Activated CD4-positive, alpha-beta T cell treated with anti-CD3 and anti-CD28 coated beads, Interleukin-2, Interleukin-6, amounts not matched to agents 100 ng/mL and 50 ng/mL, durations not matched to agents 16 hours and 8 hours (primary cell): ENCODE results near the gene GPC3.
"Not testable (repeated sequence)": the region's sequence is repeated elsewhere in the genome, so short reads cannot be mapped to it uniquely, and the experiment has no call there.

ENCODE experiments used
- DNase-seq: peaks from one replicate; pipeline ENCODE4 v3.0.0-alpha.2; 2020

The GPC3 gene

DNA sequence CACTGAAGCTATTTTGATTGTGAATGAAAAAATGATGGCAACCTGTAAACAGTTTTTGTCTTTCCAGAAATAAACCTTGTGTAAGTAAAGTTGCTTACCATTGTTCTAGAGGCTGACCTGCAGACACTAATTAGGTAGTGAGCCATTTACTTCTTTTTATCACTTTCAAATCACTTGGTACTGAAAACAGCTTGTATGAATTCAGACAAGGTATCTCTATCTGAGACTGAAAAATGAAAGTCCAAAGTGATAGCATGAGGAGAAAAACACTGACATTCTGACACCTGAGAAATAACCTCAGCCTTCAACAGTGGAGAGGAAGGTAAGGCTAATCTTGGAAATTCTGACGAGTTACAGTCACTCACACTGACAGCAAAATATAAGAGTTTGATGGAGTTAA, 238.8 kb downstream of the GPC3 start:
- DNase-seq = no peak

DNA sequence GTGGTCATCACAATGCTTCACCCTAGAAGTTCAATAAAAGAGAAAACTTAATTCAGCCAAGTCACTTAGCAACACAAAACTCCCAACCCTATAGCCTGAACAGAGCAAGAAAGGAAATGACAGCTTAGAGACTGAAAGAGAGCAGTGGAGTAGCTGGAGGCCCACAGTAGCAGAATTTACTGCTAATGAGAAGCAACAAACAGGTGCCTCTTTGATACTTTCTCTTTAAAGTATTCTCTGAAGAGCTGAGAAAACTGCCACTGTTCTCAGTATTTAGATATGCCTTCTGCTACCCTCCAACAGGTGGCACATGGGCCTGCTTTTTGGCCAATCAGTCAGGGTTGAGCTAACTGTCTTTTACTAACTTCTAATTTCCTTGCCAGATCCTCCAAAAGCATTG, 240.0 kb downstream of the GPC3 start:
- no peak for DNase-seq

DNA sequence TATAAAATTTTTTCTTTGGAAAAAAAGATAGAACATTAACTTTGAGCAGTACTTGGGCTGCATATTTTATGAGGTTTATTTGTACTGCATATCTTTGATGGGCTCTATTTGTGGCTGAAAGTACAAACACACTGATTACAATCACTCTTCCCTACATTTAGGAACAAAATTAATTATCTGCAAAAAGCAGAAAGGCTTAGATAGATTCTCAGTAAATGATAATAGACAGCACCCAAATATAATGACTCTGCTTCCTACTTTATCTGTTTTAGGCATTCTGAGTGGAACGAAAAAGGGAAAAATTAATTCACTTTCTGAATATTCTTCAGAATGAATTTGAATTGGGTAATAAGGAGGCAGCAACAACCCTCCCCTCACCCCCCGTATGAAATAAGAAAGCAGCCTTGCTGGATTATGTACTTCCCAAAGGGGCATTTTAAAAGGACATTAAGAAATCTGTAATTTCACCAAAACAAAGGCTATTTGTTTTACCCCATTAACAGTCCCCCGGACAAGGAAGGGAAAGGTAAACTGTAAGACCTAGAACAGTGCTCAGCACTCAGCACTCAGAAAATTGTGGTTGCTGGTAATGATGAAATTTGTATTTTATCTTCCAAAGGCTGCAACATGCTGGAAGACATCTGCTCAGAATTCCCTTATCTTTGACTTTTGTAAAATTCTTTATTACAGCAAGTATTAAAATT, 242.6 kb downstream of the GPC3 start:
- DNase-seq = no peak

- no peak for DNase-seq
These were observed 244.1 kb downstream of the GPC3 start for GRCh38 chrX:133741303-133741702.

DNA sequence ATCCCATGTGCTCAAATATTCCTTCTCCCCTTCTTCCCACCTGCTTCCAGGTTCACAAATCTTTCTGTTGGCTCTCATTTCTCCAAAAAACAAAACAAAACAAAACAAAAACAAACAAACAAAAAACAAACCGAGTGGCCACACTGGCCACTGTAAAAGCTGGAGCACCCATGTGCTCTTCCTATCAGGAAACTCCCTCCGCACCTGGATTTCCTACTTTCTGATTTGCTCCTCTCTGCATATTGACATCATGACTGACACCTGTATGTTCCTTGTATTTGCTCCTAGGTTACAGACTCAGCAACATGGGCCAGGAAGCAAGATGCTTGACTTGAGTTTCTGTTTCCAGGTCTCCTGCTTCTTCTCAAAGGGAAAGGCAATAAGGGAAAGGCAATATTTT, 258.8 kb downstream of the GPC3 start:
- DNase-seq = no peak

DNA sequence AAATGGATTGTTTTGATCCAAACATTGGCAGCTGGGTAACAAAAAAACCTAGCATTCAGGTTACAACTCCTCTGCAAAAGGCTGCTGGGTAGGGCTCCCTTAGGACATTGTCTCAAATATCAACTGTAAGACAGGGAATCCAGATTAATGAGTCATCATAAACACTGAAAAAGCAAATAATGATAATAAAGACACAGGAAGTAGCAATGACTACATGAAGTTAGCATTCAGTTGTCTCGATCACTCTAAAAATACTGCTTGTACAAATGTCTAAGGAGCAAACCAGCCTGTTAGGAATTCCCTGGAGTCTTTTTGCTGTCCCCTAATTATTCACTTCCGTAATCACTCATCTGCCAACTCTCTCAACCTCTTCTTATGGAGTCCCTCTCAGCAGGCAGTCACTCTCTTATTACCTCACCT, 259.2 kb downstream of the GPC3 start:
- DNase-seq = no peak

DNA sequence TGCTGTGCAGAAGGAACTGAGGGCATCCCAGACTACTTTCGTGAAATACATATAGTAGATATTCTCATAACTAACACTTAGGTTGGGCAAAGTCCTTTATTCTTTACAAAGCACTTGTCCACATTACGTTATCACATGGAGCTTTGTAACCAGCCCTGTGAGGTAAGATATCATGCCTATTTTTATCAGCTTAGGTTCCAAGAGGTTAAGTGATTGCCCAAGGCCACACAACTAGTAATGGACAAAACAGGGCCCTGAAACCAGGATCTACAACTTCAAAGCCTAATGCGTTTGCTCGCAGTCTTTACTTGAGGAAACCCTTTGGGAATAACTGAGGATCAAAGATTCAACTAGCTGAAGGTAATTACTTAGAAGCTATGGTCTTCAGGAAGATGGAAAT, 261.5 kb downstream of the GPC3 start:
- no peak for DNase-seq

DNA sequence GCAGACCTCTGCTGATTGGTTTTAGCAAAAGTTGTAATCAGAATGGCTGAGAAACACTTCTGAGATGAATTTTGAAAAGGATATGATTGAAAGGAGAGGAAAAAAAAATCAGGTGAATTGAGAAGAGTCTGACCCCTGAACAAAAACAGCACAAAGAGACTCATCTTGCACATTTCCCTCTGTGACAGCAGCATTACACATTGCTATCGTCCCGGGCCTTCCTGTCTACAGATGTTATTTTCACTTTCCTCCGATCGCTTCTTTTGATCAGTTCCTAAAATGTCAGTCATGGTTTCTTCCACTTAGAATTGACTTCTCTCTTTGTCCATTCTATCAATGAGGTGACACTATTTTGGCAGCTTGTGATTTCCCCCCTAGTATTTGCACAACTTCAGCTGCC, 262.6 kb downstream of the GPC3 start:
- no peak for DNase-seq

DNA sequence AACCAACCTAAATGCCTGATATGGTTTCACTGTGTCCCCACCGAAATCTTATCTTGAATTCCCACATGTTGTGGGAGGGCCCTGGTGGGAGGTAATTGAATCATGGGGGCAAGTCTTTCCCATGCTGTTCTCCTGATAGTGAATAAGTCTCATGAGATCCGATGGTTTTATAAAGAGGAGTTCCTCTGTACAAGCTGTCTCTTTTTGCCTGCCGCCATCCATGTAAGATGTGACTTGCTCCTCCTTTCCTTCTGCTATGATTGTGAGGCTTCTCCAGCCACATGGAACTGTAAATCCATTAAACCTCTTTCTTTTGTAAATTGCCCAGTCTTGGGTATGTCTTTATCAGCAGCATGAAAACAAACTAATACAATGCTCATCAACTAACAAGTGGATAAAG, 265.1 kb downstream of the GPC3 start:
- not testable (repeated sequence) for DNase-seq

GRCh38 chrX:133715715-133716114, 269.7 kb downstream of the GPC3 start:
- DNase-seq = no peak

DNA sequence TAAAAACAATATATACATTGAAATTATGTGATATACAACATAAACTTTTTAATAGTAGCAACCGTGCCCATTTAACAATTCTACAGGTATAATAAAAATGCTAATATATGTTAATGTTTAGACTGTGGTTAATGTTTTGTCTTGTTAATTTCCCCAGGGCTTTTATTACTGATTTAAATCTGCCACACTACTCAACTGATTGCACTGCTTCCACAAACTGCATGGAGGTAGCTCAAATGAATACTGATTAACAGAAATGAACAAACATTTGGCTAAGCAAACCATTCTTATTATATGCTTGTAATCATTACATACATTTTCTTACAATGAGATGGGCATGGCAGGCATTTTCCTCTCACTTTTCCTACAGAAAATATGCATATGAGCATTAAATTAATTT, 275.9 kb downstream of the GPC3 start:
- no peak for DNase-seq

GRCh38 chrX:133706890-133707289, 278.5 kb downstream of the GPC3 start:
- DNase-seq = no peak

- DNase-seq = no peak
These were observed 283.2 kb downstream of the GPC3 start for GRCh38 chrX:133702230-133702629.

DNA sequence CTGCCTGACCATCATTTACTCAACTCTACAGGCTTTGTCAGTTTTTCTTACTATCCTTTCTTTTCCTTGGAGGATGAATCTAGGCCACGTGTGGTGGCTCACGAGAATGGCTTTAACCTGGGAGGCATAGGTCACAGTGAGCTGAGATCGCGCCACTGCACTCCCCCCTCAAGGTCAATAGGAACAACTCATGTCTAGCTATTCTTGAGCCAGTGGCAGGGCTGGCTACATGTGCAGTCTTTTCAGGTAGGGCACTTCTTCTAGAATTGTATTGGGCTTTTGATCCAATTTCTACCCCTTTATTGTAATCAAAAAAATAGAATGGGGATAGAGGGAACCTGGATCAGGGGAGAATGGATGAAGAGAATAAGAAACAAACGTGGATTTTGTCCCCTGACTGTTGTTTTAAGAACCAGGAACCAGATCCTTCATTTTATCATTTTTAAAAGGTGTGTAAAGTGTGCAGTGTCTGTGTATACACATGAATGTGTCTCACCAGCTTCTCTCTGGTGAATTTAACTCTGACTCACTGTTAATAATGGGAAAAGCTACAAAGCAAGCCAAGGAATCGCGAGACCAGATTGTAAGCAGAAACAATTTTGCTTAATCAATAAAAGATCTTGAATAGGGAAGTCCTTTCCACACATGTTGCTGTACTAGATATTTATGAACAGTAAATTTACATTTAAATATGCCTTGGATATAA, 286.2 kb downstream of the GPC3 start:
- no peak for DNase-seq

GRCh38 chrX:133698298-133698697, 287.1 kb downstream of the GPC3 start:
- DNase-seq = no peak

- DNase-seq = no peak
These were observed 287.7 kb downstream of the GPC3 start for GRCh38 chrX:133697656-133698055.

GRCh38 chrX:133689997-133690599, 295.3 kb downstream of the GPC3 start:
- DNase-seq = no peak

DNA sequence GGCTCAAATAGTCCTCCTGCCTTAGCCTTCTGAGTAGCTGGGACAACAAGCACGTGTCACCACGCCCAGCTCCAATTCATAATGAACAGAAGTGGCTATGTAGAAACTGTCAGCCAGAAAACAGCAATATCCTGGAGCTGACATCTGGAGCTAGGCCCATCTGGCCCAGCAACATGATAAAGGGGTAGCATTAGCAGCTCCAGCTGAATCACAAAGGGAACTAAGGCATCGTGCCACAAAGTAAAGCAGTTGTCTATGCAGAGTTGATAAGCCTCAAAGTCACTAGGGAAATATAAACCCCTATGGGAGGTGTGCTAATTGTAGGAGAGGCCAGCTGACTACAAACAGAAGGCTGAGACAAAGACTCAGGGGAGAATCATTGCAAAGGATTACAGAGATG, 299.6 kb downstream of the GPC3 start:
- no peak for DNase-seq

GRCh38 chrX:133681897-133682296, 303.5 kb downstream of the GPC3 start:
- no peak for DNase-seq

GRCh38 chrX:133681421-133681820, 304.0 kb downstream of the GPC3 start:
- DNase-seq = no peak

DNA sequence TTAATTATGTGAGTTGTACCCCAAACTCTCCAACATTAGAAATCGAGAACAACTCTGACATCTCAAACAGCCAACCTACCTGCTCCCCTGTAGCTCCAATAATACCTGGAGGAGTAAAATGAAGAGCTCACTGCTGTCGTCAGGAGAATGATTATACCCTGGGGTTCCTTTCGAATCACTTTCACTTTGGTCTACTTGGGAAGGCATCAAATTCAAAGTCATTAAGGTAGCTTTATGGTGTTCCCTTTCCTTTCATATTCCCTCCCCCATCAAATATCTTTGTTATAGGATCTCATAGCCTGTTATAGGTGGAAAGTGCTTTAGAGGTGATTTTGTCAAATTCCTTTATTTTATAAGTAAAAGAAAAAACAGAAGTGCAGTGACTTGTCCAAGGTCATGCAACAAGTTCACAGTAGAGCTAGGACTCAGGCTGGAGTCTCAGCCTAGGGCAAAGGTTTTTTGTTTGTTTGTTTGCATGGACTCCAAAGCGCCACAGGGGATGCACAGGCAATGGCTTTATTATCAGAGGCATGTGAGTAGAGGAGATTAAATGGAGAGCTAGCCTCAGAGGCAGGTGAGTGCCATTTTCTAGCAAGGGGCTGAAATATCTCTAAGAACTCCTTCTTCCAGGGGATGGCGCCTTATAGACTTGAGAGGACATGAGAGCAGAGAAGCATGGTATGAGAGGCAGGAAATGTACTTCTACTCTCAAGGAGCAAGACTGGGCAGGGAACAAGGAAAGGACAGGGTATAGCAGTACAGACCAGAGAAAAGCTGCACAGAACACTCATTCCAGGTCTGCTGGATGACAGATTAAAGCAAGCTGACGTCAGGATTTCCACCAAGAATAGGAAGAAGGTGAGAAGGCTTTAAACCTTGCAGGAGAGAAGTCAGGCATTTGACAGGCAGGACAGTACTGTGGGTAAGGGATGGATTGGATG, 308.0 kb downstream of the GPC3 start:
- DNase-seq = no peak

GRCh38 chrX:133676344-133677122, 308.9 kb downstream of the GPC3 start:
- no peak for DNase-seq
